ENCODE results near the gene PTPN22.

Gene PTPN22

DNA sequence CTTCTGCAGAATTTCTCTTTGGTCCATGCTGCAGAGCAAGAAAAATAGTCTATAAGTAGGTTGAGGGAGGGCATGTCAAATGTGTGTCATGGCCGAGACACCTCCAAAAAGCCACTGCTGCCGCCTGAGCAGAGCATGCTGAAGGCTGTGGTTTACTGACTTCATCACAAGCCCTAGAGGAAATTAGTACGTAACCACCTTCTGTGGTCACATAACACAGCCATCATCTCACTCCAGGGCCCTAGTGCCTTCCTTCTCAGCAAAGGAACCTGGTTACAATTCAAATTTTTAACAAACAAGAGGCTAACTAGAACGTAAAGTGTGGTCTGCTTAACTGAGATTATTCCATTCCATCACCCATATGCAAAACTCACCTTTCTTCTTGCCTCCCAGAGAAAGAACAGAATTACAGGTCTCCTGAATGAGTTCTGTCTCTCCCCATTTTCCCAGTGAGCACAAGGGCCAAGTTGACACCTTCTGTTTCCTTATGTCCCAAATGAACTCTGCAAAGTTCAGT is at the start of gene PTPN22:
Gene PTPN22, minus strand, starts transcription at position 116 of the 517 bp plus-strand sequence.
- TF ChIP-seq CTCF (IDR thresholded peaks at IDR 0.05; ENCODE audit: low read depth, low read length, missing control alignments) = no peak
- peak; percentile 88 for DNase-seq (ENCODE audit: low read depth)
- peak within 1 kb of the TSS; percentile 77 for H3K4me3 ChIP-seq (ENCODE audit: low read depth, low read length)

DNA sequence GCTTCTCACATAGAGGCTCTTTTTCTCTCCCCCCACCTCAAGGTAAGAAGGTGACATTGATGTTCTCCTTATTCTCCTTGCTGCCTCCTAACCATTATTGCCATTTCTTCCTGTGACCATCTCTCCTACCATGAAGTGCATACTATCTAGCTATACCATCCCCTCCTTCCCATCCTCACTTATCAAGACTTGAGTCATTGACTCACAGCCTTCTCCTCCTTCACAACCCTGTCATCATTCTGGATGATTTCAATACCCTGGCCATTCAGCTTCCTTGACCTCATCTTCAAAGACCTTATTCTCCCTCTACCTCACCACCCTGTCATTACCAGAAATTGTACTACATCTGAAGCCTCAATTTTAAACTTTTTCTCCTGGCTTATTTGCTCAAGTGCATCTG is 46.7 kb upstream of the PTPN22 start:
- no peak for TF ChIP-seq CTCF (IDR thresholded peaks at IDR 0.05; ENCODE audit: low read depth, low read length, missing control alignments)
- H3K4me3 ChIP-seq (ENCODE audit: low read depth, low read length) = no peak overlapping the region
- DNase-seq (ENCODE audit: low read depth) = no peak

DNA sequence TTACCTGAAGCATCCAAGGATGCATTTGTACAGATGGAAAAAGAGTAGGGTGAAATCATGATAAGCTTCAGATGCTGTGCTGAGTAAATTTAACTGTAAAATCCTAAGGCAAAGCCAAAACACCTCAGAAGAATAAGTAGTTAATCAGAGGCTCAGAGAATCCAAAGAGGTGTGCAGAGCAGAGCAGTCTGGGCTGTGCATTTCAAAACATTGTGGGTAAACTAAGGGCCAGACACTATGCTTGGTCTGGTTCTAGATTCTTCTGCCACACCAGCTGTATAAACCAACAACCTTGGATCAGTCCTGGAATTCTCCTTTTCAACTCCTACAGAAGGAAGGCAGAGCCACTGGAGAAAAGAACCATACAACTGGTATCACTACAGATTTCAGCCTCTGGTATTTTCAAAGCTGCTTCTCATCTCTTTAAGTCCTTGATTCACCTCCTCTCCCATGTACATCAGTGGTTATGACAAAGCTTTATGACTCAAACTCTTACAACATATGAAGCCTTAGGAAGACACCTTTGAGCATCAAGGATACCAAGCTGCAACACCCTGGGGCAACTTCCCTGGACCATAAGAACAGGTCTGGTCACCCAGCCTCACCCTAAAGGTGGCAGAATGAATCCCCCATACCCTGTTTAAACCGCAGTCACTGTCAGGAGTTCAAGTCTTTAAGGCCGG is 46.0 kb upstream of the PTPN22 start:
- TF ChIP-seq CTCF (IDR thresholded peaks at IDR 0.05; ENCODE audit: low read depth, low read length, missing control alignments) = no peak
- DNase-seq (ENCODE audit: low read depth) = no peak
- H3K4me3 ChIP-seq (ENCODE audit: low read depth, low read length) = no peak overlapping the region

- no peak for DNase-seq (ENCODE audit: low read depth)
- TF ChIP-seq CTCF (IDR thresholded peaks at IDR 0.05; ENCODE audit: low read depth, low read length, missing control alignments) = no peak
- no peak overlapping the region for H3K4me3 ChIP-seq (ENCODE audit: low read depth, low read length)
These were observed 45.5 kb upstream of the PTPN22 start for GRCh38 chr1:113916974-113917373.

DNA sequence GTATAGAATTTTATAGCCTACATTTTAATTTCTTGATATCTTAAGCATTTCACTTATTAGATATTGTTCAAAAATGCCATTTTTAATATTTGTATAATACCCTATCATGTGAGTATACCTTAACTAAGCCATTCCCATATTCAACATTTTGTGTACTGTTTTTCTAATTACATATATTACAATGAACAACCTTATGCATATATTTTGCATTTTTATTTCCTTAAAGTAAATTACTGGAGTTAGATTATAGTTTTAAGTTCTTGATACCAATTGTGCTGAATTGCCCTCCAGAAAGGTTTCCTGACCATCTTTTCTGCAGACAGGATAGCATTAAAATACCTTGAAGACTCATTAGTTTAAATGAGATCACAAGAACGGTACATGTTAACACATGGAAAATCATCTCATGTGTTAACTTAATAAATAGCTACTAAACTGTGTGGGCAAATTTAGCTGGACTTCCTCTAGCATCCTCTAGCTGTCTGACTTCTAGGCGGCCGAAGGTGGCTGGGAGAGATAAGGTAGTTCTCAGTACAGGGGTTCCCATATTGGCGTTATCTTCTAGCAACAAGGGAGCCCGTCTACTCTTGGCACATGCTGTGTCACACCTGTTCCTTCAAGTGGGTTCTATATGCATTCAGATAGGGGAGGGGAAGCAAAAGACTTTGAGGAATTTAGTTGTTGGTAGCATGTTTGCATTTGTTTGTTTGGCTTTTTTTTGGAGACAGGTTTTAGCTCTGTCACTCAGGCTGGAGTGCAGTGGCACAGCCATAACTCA is 42.6 kb upstream of the PTPN22 start:
- TF ChIP-seq CTCF (IDR thresholded peaks at IDR 0.05; ENCODE audit: low read depth, low read length, missing control alignments) = no peak
- no peak for DNase-seq (ENCODE audit: low read depth)
- no peak overlapping the region for H3K4me3 ChIP-seq (ENCODE audit: low read depth, low read length)

DNA sequence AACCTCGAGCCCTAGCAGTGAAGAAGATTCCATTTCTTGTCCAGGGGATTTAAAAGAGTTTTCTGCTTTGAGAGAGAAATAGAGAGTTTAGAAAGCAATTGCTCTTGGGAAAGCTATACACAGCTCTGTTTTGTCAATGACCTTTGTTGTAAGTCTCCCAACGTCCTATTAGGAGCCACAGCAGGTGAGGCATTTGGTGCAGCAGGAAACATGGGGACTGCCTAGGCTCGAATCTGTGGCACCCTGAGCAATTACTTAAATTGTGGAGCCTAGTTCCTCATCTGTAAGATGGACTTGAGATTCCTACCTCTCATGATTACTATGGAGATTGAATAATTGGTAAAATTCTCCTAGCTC is 41.8 kb upstream of the PTPN22 start:
- no peak for TF ChIP-seq CTCF (IDR thresholded peaks at IDR 0.05; ENCODE audit: low read depth, low read length, missing control alignments)
- DNase-seq (ENCODE audit: low read depth) = no peak
- no peak overlapping the region for H3K4me3 ChIP-seq (ENCODE audit: low read depth, low read length)

Data from GM12864 (cell line).